Measurements from ENCODE around the gene GGT6. TPM values are rescaled to one million over a fixed set of nuclear protein-coding genes. Genes with fewer than 3 reads are reported as not detected.
"Not testable (repeated sequence)": the region's sequence is repeated elsewhere in the genome, so short reads cannot be mapped to it uniquely, and the experiment has no call there.

The GGT6 gene
- total RNA-seq, 4 donors from 2014 or later = not detected

GRCh38 chr17:4605826-4606225 lies 45.4 kb upstream of the GGT6 start:
- Histone ChIP-seq H3K27ac (peak overlapping the region in 2 of 4 donors; percentile 36 to 47), H3K4me3 (no peak overlapping the region)
- TF ChIP-seq EP300 (IDR thresholded peaks at IDR 0.05) (peak in 1 of 2 donors; percentile 66), CTCF (IDR thresholded peaks at IDR 0.05) (no peak), POLR2A (IDR thresholded peaks at IDR 0.05) (no peak)

GRCh38 chr17:4604736-4605135 lies 44.4 kb upstream of the GGT6 start:
- H3K9me3 ChIP-seq; H3K4me3 ChIP-seq; DNase-seq (ENCODE audit: low spot score in 2 of 2); H3K36me3 ChIP-seq: not testable (repeated sequence)
- 80 to 84% methylated on average over 9 to 11 of the region's 11 CpGs for WGBS, 2 donors
- H3K4me1 ChIP-seq = peaks cover 0 to 38% (median 2%) of the 10 kb centered on the region in 4 donors
- peak overlapping the region in 1 of 4 donors; percentile 59 for H3K27ac ChIP-seq
- H3K27me3 ChIP-seq = peaks cover 0 to 14% of the 10 kb centered on the region in 2 donors

More at GRCh38 chr17:4605826-4606225, 45.4 kb upstream of the GGT6 start:
- Histone ChIP-seq H3K4me1 (peaks cover 0 to 32% (median 2%) of the 10 kb centered on the region in 4 donors), H3K27me3 (peaks cover 0 to 5% of the 10 kb centered on the region in 2 donors), H3K36me3 (no peaks in the 10 kb centered on the region), H3K9me3 (no peaks in the 10 kb centered on the region)
- no peak for DNase-seq (ENCODE audit: low spot score in 2 of 2)
- WGBS, 2 donors = 33 to 34% methylated on average over 12 of the region's 12 CpGs

DNA sequence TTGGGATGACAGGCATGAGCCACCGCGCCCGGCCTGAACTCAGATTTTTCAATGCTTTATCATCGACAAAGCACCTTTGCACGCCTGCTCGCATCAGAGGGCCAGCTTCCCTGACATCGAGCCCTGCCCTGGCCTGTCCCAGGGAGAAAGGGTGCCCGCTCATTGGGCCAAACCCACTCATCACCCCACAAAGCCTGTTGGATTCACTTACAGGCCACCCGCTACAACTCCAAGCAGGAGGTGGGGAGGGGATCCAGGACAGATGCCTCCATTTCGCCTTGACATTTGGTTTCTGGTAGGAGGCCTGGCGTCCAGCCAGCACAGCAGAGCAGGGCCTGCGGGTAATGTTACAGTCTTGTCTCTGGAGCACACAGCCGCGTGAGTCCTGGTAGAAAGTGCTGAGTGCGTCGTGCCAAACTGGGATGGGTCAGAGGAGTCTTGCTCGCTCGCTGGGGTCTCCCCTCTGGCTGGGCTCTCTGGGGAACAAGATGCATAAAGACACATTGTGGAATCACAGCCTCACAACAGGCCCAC lies 43.8 kb upstream of the GGT6 start:
- Histone ChIP-seq H3K4me1 (peaks cover 0 to 39% (median 2%) of the 10 kb centered on the region in 4 donors), H3K27ac (peak overlapping the region in 1 of 4 donors; percentile 59), H3K36me3 (no peaks in the 10 kb centered on the region), H3K4me3 (no peak overlapping the region), H3K27me3 (peaks cover 0 to 19% of the 10 kb centered on the region in 2 donors), H3K9me3 (no peaks in the 10 kb centered on the region)
- TF ChIP-seq EP300 (IDR thresholded peaks at IDR 0.05) = no peak
- TF ChIP-seq CTCF (IDR thresholded peaks at IDR 0.05) = no peak
- no peak for TF ChIP-seq POLR2A (IDR thresholded peaks at IDR 0.05)
- DNase-seq (ENCODE audit: low spot score in 2 of 2) = no peak
- 53 to 62% methylated on average over 18 of the region's 18 CpGs for WGBS, 2 donors

GRCh38 chr17:4602041-4602440 lies 41.7 kb upstream of the GGT6 start:
- Histone ChIP-seq H3K4me3 (no peak overlapping the region), H3K27ac (no peak overlapping the region), H3K9me3 (no peaks in the 10 kb centered on the region), H3K27me3 (peaks cover 0 to 20% of the 10 kb centered on the region in 2 donors), H3K4me1 (peaks cover 0 to 28% (median 2%) of the 10 kb centered on the region in 4 donors), H3K36me3 (no peaks in the 10 kb centered on the region)
- no peak for TF ChIP-seq EP300 (IDR thresholded peaks at IDR 0.05)
- no peak for TF ChIP-seq POLR2A (IDR thresholded peaks at IDR 0.05)
- no peak for TF ChIP-seq CTCF (IDR thresholded peaks at IDR 0.05)
- no peak for DNase-seq (ENCODE audit: low spot score in 2 of 2)
- 71 to 80% methylated on average over 5 of the region's 5 CpGs for WGBS, 2 donors

DNA sequence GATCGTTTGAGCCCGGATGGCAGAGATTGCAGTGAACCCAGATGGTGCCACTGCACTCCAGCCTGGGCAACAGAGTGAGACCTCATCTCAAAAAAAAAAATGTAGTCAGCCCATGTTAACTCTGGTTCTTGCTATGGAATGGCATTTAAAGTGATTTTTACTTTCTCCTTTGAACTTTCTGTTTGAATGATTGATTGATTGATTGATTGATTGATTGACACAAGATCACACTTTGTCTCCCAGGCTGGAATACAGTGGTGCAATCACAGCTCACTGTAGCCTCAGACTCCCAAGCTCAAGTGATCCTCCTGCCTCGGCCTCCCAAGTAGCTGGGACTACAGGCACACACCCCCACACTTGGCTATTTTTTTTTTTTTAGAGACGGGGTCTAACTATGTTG lies 40.9 kb upstream of the GGT6 start:
- peaks cover 0 to 28% (median 2%) of the 10 kb centered on the region in 4 donors for H3K4me1 ChIP-seq
- H3K27ac ChIP-seq = no peak overlapping the region
- H3K4me3 ChIP-seq = no peak overlapping the region
- H3K9me3 ChIP-seq = no peaks in the 10 kb centered on the region
- H3K27me3 ChIP-seq = peaks cover 0 to 24% of the 10 kb centered on the region in 2 donors
- WGBS, 2 donors = 90 to 93% methylated on average over 4 of the region's 4 CpGs
- H3K36me3 ChIP-seq = no peaks in the 10 kb centered on the region
- TF ChIP-seq POLR2A (IDR thresholded peaks at IDR 0.05) = no peak
- no peak for TF ChIP-seq EP300 (IDR thresholded peaks at IDR 0.05)
- DNase-seq (ENCODE audit: low spot score in 2 of 2) = no peak

DNA sequence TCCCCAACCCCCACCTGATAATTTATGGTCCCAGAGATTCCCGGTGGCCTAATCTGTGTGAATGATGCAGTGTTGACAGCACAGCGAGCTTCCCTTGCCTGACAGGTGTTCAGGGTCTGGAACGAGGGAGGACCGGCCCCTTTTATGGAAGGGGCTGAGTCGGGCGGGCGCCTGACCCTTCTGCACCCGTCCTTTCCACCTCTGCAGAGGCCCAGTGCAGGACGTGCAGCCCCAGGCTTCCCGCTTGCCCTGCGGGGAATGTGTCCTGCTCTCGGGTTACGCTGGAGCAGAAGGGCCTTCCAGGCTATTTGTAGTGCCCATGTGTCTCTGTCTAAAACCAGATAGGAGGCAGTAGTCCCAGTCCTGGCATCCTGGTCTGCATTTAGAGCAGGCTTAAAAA lies 40.2 kb upstream of the GGT6 start:
- no peak for TF ChIP-seq POLR2A (IDR thresholded peaks at IDR 0.05)
- no peak for TF ChIP-seq CTCF (IDR thresholded peaks at IDR 0.05)
- no peak for TF ChIP-seq EP300 (IDR thresholded peaks at IDR 0.05)
- DNase-seq (ENCODE audit: low spot score in 2 of 2) = no peak
- no peaks in the 10 kb centered on the region for H3K9me3 ChIP-seq
- WGBS, 2 donors = 72 to 76% methylated on average over 13 of the region's 13 CpGs
- peaks cover 0 to 24% of the 10 kb centered on the region in 2 donors for H3K27me3 ChIP-seq
- no peak overlapping the region for H3K27ac ChIP-seq
- H3K4me1 ChIP-seq = peaks cover 0 to 23% (median 2%) of the 10 kb centered on the region in 4 donors
- no peaks in the 10 kb centered on the region for H3K36me3 ChIP-seq
- H3K4me3 ChIP-seq = no peak overlapping the region

All from tibial nerve (tissue), 4 donors.